ENCODE results near the gene NPM1. TPM values are rescaled to one million over a fixed set of nuclear protein-coding genes. Genes with fewer than 3 reads are reported as not detected.

The NPM1 gene
- total RNA-seq, 1 donor from 2014 or later, result 3,066 TPM

Other genes with a start within 250 kb of the NPM1 start
- not detected in 2 replicates for gene TLX3, start 78.6 kb upstream of the NPM1 start, total RNA-seq
- gene FGF18, start 31.8 kb downstream of the NPM1 start, total RNA-seq, result 0.17 and 0.33 TPM in 2 replicates